BLaER1 (cell line): ENCODE data around the gene MAN1B1.
"Not testable (repeated sequence)": the region's sequence is repeated elsewhere in the genome, so short reads cannot be mapped to it uniquely, and the experiment has no call there.

Experiments used
- H3K27ac ChIP-seq: shearing (Covaris generic); formaldehyde crosslinking; 2 replicates; pipeline ENCODE4 v1.8.1; 2022
- H3K27me3 ChIP-seq: shearing (Covaris generic); formaldehyde crosslinking; 2 replicates; pipeline ENCODE4 v1.8.1; 2022
- H3K36me3 ChIP-seq: shearing (Covaris generic); formaldehyde crosslinking; 2 replicates; pipeline ENCODE4 v1.8.1; 2022
- H3K4me1 ChIP-seq: shearing (Covaris generic); formaldehyde crosslinking; 2 replicates; pipeline ENCODE4 v1.8.1; 2022
- H3K4me2 ChIP-seq: shearing (Covaris generic); formaldehyde crosslinking; 2 replicates; pipeline ENCODE4 v1.8.1; 2022
- H3K4me3 ChIP-seq: shearing (Covaris generic); formaldehyde crosslinking; 2 replicates; pipeline ENCODE4 v1.8.1; 2022
- H3K9ac ChIP-seq: shearing (Covaris generic); formaldehyde crosslinking; 2 replicates; pipeline ENCODE4 v1.8.1; 2022
- H3K9me3 ChIP-seq: shearing (Covaris generic); formaldehyde crosslinking; 2 replicates; pipeline ENCODE4 v1.8.1; 2022
- H4K20me1 ChIP-seq: shearing (Covaris generic); formaldehyde crosslinking; 2 replicates; pipeline ENCODE4 v1.8.1; 2022
- Cebpa-rat ChIP-seq: shearing (Covaris generic); IDR thresholded peaks from 2 replicates; pipeline ENCODE4 v1.8.1; 2022

Gene MAN1B1

GRCh38 chr9:137126786-137127185 lies 40.0 kb downstream of the MAN1B1 start:
- Histone ChIP-seq H3K4me2 (peak overlapping the region; percentile 91), H3K9ac (peak overlapping the region; percentile 89), H3K27me3 (no peaks in the 10 kb centered on the region), H3K4me1 (peaks cover 84% of the 10 kb centered on the region), H4K20me1 (no peaks in the 10 kb centered on the region), H3K4me3 (peak overlapping the region; percentile 82), H3K27ac (peak overlapping the region; percentile 92), H3K9me3 (no peaks in the 10 kb centered on the region), H3K36me3 (no peaks in the 10 kb centered on the region)
- TF ChIP-seq Cebpa-rat = no peak

DNA sequence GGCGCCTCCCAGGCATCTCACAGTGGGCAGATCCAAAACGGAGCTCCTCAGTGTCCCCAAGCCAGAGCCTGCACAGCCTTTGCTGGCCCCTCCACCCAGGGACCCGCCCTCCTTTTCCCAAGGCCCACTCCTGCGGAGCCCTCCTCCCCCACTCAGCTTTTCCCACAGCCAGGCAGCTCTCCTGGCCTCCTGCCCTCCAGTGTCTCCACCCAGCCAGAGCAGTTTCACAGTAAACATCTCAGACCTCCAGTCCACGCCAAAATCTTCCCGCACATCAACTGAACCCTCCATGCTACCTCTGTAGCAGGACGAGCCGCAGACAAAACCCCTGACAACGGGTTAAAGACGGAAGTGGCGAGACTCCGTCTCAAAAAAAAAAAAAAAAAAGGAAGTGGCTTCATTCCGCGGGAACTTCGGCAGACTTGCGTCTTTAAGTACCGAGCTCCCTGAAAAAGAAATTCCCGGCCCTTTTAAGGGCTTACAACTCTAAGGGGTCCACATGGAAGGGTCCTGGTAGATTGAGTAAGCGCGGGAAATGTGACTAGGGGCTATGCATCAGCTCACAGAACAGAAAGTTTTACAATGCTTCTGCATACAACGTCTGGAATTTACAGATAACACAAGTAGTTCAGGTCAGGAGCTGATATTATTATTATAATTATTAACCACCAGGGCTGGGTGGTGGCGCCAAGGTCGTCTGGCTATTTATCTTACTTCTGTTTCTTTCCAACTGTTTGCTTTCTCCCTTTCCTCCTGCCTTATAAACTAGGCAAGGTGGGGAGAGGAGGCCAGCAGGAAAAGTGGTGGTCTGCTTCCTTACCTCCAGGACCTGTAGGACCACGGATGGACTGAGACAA lies 40.7 kb downstream of the MAN1B1 start:
- no peaks in the 10 kb centered on the region for H4K20me1 ChIP-seq
- no peak for TF ChIP-seq Cebpa-rat
- no peaks in the 10 kb centered on the region for H3K36me3 ChIP-seq
- no peaks in the 10 kb centered on the region for H3K27me3 ChIP-seq
- peak overlapping the region; percentile 82 for H3K4me3 ChIP-seq
- H3K4me1 ChIP-seq = peaks cover 78% of the 10 kb centered on the region
- no peaks in the 10 kb centered on the region for H3K9me3 ChIP-seq
- H3K9ac ChIP-seq = peak overlapping the region; percentile 89
- peak overlapping the region; percentile 92 for H3K27ac ChIP-seq
- peak overlapping the region; percentile 91 for H3K4me2 ChIP-seq

- Histone ChIP-seq H3K9me3 (no peaks in the 10 kb centered on the region), H3K27me3 (no peaks in the 10 kb centered on the region; the same call in 1 of the 2 replicates), H3K4me1 (peaks cover 71% of the 10 kb centered on the region), H3K36me3 (no peaks in the 10 kb centered on the region), H3K27ac (peak overlapping the region; percentile 92), H3K4me3 (peak overlapping the region; percentile 82), H3K9ac (peak overlapping the region; percentile 89), H3K4me2 (peak overlapping the region; percentile 91), H4K20me1 (no peaks in the 10 kb centered on the region)
- no peak for TF ChIP-seq Cebpa-rat
Measured at GRCh38 chr9:137128158-137128861, 41.5 kb downstream of the MAN1B1 start.

DNA sequence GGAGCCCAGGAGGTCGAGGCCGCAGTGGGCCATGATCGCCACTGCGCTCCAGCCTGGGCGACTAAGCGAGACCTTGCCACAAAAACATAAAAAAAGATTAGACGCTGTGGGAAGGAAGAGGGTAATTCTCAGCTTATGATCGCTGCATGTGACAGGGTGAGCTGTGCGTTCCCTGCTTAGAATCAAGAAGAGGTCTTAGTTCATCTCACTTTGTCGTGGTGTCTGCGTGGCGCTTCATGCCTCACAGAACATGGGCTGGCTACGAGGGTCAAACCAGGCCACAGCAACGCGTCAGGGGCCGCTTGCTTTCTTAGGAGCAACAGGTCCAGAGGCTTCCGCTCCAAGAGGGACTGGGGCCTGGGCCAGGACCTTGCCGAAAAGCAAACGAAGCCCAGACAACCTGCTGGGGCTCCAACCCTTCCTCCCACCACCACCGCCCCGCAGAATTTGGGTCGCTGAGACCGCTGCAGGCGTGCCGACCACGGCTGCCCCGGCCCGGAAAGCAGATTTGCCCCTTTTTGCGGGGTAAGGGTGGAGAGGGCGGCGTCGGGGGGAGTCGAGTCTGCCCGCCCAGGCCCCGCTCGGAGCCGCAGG lies 42.2 kb downstream of the MAN1B1 start:
- TF ChIP-seq Cebpa-rat = no peak
- H4K20me1 ChIP-seq = no peaks in the 10 kb centered on the region
- peak overlapping the region; percentile 92 for H3K27ac ChIP-seq
- no peaks in the 10 kb centered on the region for H3K9me3 ChIP-seq
- peak overlapping the region; percentile 91 for H3K4me2 ChIP-seq
- no peaks in the 10 kb centered on the region; the same call in 1 of the 2 replicates for H3K27me3 ChIP-seq
- H3K4me1 ChIP-seq = peaks cover 64% of the 10 kb centered on the region
- no peaks in the 10 kb centered on the region for H3K36me3 ChIP-seq
- peak overlapping the region; percentile 82 for H3K4me3 ChIP-seq
- H3K9ac ChIP-seq = peak overlapping the region; percentile 89

DNA sequence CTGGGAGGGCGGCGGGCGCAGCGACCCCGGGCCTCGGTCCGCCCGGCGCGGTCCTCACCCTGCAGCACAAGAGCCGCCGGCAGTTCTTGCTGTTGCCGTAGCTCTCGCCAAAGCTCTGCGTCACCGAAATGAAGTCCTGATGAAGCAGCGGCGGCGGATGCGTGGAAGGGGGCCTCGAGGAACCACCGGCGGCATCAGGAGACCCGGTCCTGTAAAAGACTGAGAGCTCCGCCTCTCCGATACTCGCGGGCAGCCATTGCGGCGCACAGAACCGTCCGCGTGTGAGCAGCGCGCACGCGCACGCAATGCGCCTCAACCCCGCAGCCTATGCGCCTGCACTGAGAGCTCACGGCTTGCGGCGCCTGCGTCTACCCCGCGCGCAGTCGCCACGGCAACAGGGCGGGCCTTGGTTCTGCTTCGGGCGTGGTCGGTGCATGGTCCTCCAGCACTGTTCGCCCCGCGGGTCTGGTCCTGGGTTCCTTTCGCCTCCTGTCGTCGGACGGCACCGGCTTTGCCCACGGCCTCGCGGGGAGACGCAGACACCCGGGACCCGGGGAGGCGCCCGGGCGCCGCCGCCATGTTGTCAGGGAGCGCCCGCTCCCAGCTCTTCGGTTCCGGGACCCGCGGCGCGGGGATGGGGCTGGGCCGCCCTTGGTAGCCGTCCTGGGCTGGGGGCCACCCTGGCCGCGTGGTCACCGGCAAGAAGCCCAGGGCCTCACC lies 42.8 kb downstream of the MAN1B1 start:
- peak overlapping the region; percentile 92 for H3K27ac ChIP-seq
- peaks cover 57% of the 10 kb centered on the region for H3K4me1 ChIP-seq
- H3K4me3 ChIP-seq = peak overlapping the region; percentile 82
- H3K9me3 ChIP-seq = no peaks in the 10 kb centered on the region
- peak overlapping the region; percentile 89 for H3K9ac ChIP-seq
- H3K27me3 ChIP-seq = peaks cover 6% of the 10 kb centered on the region; the same call in 1 of the 2 replicates
- H3K36me3 ChIP-seq = no peaks in the 10 kb centered on the region
- TF ChIP-seq Cebpa-rat = no peak
- H4K20me1 ChIP-seq = no peaks in the 10 kb centered on the region
- peak overlapping the region; percentile 91 for H3K4me2 ChIP-seq

DNA sequence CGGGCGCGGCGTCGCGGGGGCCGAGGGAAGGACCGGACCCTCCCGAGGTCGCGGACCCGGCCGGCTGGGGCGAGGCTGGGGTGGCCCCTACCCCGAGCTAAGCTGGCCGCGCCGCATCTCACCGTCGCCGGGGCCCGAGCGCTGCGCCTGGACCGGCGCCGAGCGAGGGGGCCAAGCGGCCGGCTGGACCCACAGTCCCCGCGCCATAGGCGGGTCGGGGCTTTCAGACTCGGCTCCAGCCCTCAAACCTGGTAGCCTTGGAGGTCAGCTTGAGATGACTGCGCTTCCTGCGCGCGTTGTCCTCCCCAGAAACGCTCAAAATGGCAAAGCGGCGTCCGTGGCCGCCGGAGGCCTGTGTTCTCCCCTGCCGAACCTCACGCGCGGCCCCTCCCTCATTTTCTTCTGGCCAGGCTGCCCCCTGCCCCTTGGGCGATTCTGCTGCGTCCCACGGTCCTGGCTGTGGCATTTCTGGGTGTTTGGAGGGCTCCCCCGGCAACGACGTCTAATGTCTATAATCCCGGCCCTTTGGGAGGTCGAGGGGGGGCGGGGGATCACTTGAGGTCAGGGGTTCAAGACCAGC lies 43.5 kb downstream of the MAN1B1 start:
- Histone ChIP-seq H3K9ac (peak overlapping the region; percentile 89), H3K27ac (peak overlapping the region; percentile 92), H3K4me2 (peak overlapping the region; percentile 91), H3K9me3 (no peaks in the 10 kb centered on the region), H3K4me3 (peak overlapping the region; percentile 82), H3K27me3 (peaks cover 12% of the 10 kb centered on the region; the same call in 1 of the 2 replicates), H4K20me1 (no peaks in the 10 kb centered on the region), H3K36me3 (no peaks in the 10 kb centered on the region), H3K4me1 (peaks cover 51% of the 10 kb centered on the region)
- TF ChIP-seq Cebpa-rat = no peak

DNA sequence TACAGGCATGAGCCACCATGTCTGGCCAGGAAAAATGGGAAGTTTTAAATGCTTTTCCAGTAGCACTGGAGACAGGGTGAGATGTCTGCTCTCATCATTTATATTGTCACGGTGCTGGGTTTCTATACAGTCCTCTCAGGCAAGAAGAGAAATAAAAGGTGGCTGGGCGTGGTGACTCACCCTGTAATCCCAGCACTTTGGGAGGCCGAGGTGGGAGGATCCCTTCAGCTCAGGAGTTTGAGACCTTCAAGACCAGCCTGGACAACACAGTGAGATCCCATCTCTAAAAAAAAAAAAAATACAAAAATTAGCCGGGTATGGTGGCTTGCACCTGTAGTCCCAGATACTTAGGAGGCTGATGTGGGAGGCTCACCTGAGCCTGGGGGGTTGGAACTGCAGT lies 47.4 kb downstream of the MAN1B1 start:
- Histone ChIP-seq H3K4me1 (peaks cover 41% of the 10 kb centered on the region), H3K36me3 (no peaks in the 10 kb centered on the region), H3K9ac (no peak overlapping the region), H4K20me1 (peaks cover 15% of the 10 kb centered on the region), H3K4me3 (no peak overlapping the region), H3K27ac (no peak overlapping the region), H3K4me2 (no peak overlapping the region), H3K27me3 (peaks cover 52% of the 10 kb centered on the region), H3K9me3 (no peaks in the 10 kb centered on the region)
- TF ChIP-seq Cebpa-rat = no peak

GRCh38 chr9:137135154-137135553 lies 48.4 kb downstream of the MAN1B1 start:
- H3K4me3 ChIP-seq, H3K9me3 ChIP-seq, H3K9ac ChIP-seq, H3K36me3 ChIP-seq, H3K4me2 ChIP-seq, H3K27ac ChIP-seq: not testable (repeated sequence)
- Histone ChIP-seq H3K27me3 (peaks cover 61% of the 10 kb centered on the region), H4K20me1 (peaks cover 24% of the 10 kb centered on the region), H3K4me1 (peaks cover 40% of the 10 kb centered on the region)

- no peak overlapping the region for H3K4me3 ChIP-seq
- no peak overlapping the region for H3K4me2 ChIP-seq
- H3K27ac ChIP-seq = no peak overlapping the region
- H3K9me3 ChIP-seq = no peaks in the 10 kb centered on the region
- peaks cover 72% of the 10 kb centered on the region for H3K27me3 ChIP-seq
- H3K36me3 ChIP-seq = no peaks in the 10 kb centered on the region
- peaks cover 33% of the 10 kb centered on the region for H4K20me1 ChIP-seq
- no peak overlapping the region for H3K9ac ChIP-seq
- no peak for TF ChIP-seq Cebpa-rat
- peaks cover 30% of the 10 kb centered on the region for H3K4me1 ChIP-seq
Measured at GRCh38 chr9:137136261-137136880, 49.6 kb downstream of the MAN1B1 start.
